ENCODE data around the gene PTBP1. TPM values are rescaled to one million over a fixed set of nuclear protein-coding genes. Genes with fewer than 3 reads are reported as not detected.

The PTBP1 gene
- total and polyA plus RNA-seq, 2 of the 13 experiments (the other 11 are each of a cell fraction or from before 2014, with no cell fraction given) = 195 to 288 TPM

- TF ChIP-seq, protein P1, sequence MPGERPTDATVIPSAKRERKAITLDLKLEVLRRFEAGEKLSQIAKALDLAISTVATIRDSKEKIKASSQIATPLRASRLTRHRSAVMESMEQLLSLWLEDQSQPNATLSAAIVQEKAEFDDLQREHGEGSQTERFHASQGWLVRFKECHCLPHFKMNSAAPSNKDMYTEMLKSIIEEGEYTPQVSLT (CRISPR knock-in tag; IDR thresholded peaks at IDR 0.05; ENCODE audit: borderline replicate concordance, low read depth) = no peak
Observed at GRCh38 chr19:792306-792885, 4.9 kb upstream of the PTBP1 start (continued).

- TF ChIP-seq ZFYVE20 (CRISPR knock-in tag; IDR thresholded peaks at IDR 0.05; ENCODE audit: borderline replicate concordance, low read depth) (no peak), ZNF280B (CRISPR knock-in tag; IDR thresholded peaks at IDR 0.05; ENCODE audit: borderline replicate concordance) (no peak), SCMH1 (CRISPR knock-in tag; IDR thresholded peaks at IDR 0.05; ENCODE audit: borderline replicate concordance) (no peak), ZZZ3 (CRISPR knock-in tag; IDR thresholded peaks at IDR 0.05; ENCODE audit: borderline replicate concordance) (no peak), RBM22 (optimal IDR thresholded peaks at IDR 0.05; ENCODE audit: low read length) (no peak), DPF2 (CRISPR knock-in tag; IDR thresholded peaks at IDR 0.05; ENCODE audit: borderline replicate concordance, low read depth) (no peak)
- TF ChIP-seq, protein P2, sequence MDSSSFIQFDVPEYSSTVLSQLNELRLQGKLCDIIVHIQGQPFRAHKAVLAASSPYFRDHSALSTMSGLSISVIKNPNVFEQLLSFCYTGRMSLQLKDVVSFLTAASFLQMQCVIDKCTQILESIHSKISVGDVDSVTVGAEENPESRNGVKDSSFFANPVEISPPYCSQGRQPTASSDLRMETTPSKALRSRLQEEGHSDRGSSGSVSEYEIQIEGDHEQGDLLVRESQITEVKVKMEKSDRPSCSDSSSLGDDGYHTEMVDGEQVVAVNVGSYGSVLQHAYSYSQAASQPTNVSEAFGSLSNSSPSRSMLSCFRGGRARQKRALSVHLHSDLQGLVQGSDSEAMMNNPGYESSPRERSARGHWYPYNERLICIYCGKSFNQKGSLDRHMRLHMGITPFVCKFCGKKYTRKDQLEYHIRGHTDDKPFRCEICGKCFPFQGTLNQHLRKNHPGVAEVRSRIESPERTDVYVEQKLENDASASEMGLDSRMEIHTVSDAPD (CRISPR knock-in tag; IDR thresholded peaks at IDR 0.05) = no peak
- CTCF ChIA-PET (ENCODE audit: low intra/inter-chr PET ratio, low total read pairs) = no interaction called here
- H4K20me1 ChIP-seq (ENCODE audit: insufficient read depth, low read length) = peaks cover 7% of the 10 kb centered on the region
- H3K27me3 ChIP-seq (ENCODE audit: control insufficient read depth in 1 of 2, insufficient read depth in 2 of 2, low read length in 2 of 2) = no peaks in the 10 kb centered on the region; a peak in 1 of 5 replicates
- intact Hi-C loops (cut with micrococcal nuclease; ENCODE audit: unreplicated experiment) (no loop called here), in situ Hi-C loops (cut with HindIII; ENCODE audit: extremely low pct_ligation_motif_present, low pct_unique_long_range_greater_than_20kb) (no loop called here)
- H2AFZ ChIP-seq (ENCODE audit: low read length) = no peak overlapping the region
- no peak for ATAC-seq
- no peaks in the 10 kb centered on the region for H3K9me3 ChIP-seq (ENCODE audit: low read length)
- H3K4me2 ChIP-seq (ENCODE audit: low read depth, low read length) = no peak overlapping the region
- no peak overlapping the region for H3K27ac ChIP-seq (ENCODE audit: extremely low read length, insufficient read depth, low read length)
- no peak for DNase-seq (ENCODE audit: low spot score)
- H3K4me3 ChIP-seq (replicated peaks in 1 of 3; ENCODE audit: insufficient read depth in 1 of 3, low read depth in 2 of 3, low read length in 3 of 3) = no peak overlapping the region; a peak in 1 of 6 replicates
- H3K79me2 ChIP-seq (ENCODE audit: insufficient read depth, low read length) = peaks cover 9% of the 10 kb centered on the region
- H3K4me1 ChIP-seq (ENCODE audit: insufficient read depth, low read length) = peaks cover 69% of the 10 kb centered on the region
- H3K9ac ChIP-seq (ENCODE audit: insufficient read depth, low read depth, low read length) = no peak overlapping the region
- POLR2A ChIA-PET = no interaction called here
- WGBS (ENCODE audit: low lambda C conversion rate) = 71% methylated on average over 5 of the region's 12 CpGs
- no TSS peak for BruUV-seq (replicated peaks)
- no peak for FAIRE-seq
- no peaks in the 10 kb centered on the region for H3K36me3 ChIP-seq (replicated peaks in 1 of 2; ENCODE audit: control insufficient read depth in 1 of 2, insufficient read depth in 2 of 2, low read length in 2 of 2)
Observed at GRCh38 chr19:793806-794205, 3.4 kb upstream of the PTBP1 start.
